HG02759 (cell line): ENCODE measurements around the gene TFAM.
"Not testable (repeated sequence)": the region's sequence is repeated elsewhere in the genome, so short reads cannot be mapped to it uniquely, and the experiment has no call there.

Experiments used
- ATAC-seq: cut with Tn5 transposase; IDR thresholded peaks from one replicate; pipeline ENCODE4 v1.9.1; 2021; ENCODE audit warnings: mild to moderate bottlenecking, moderate library complexity; ENCODE audit not compliant: unreplicated experiment

Gene TFAM

GRCh38 chr10:58372607-58373441, 12.4 kb upstream of the TFAM start:
- ATAC-seq = peak; percentile 90

DNA sequence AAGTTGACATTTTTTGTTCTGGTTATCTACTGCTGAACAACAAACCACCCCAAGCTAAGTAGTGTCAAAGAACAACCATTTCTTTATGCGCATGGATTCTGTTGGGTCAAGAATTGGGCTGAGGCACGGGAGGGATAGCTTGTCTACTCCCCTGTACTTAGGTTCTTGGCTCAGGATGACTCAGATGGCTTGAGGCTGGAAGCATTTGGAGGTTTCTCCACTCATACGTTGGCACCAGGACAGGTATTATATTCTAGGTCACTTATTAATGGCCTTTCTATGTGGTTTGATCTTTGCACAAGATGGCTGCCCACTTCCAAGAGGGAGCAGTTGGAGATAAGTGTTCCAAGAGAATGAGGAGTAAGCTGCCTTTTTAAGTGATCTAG, 11.8 kb upstream of the TFAM start:
- ATAC-seq = peak; percentile 22

GRCh38 chr10:58382489-58382995, 2.7 kb upstream of the TFAM start:
- no peak for ATAC-seq

DNA sequence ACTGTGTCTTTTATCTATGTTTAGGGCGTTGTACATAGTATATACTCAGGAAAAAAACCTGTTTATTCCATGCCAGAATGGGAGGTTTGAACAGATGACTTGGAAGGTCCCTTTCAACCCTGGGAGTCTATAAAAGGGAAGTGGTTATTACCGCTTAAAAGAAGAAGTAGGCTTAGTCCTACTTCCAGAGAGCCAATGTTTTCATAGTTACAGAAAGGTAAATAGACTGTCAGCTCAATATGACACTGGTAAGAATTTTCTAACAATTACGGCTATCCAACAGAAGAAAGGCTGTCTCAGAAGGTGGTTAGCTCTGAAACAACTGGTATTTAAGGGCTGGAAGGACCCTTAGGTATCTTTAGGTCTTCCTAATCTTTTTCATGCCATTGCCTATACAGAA, 1.1 kb upstream of the TFAM start:
- ATAC-seq = peak; percentile 47

DNA sequence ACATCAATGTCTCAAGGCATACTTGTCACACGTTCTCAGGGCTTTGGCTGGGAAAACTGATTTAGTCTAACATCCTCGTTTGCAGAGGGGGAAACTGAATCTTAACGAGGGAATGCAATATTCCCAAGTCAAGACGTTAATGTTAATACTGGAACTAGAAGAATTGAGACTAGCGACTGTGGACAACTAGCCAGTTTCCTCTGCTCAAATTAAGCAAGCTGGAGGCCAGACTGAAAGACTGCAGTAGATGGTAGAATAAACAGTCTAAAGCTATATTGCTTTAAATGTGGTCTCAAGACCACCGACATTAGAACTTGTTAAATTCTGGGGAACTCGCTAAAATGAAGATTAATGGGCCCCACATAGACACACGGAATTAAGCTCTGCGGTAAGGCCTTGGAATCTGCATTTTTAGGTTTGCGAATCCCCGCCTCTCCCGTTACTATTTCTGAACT, 639 bp upstream of the TFAM start:
- ATAC-seq = no peak

GRCh38 chr10:58385784-58386112, 538 bp downstream of the TFAM start:
- peak; percentile 5 for ATAC-seq

DNA sequence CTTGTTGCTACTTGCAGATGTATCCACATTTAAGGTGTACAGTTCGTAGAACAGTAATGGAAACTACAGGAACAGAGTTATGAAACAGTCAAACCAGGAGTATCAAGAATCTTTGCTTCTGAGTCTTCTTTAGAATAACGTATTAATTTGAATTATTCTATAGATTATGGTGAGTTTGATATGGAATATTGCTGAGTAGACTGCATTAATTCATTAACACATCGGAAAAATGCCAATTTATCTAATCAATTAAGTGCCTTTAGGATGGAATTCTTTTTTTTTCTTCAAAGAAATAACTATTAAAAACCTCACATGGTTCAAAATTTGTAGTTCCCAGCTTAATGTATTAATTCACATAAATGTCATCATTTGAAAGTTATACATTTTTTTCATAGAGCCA, 3.8 kb downstream of the TFAM start:
- no peak for ATAC-seq

- no peak for ATAC-seq
Measured at GRCh38 chr10:58393317-58393716, 8.1 kb downstream of the TFAM start.

GRCh38 chr10:58394471-58394870, 9.3 kb downstream of the TFAM start:
- no peak for ATAC-seq

DNA sequence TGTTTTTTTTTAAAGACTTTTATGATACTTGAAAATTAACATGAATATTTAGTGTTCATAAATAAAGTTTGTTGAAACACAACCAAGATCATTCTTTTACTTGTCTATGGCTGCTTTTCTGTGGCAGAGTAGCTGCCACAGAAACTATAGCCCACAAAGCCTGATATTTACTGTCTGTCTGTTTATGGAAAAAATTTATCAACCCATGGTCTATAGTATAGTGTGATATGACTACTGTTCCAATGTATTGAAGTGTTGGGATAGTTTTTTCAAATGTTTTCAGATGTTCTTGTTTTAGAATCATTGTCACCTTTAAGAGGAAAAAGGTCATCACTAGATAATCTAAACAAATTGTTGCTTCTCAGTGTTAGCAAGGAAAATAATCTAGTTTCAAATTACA, 10.8 kb downstream of the TFAM start:
- no peak for ATAC-seq

DNA sequence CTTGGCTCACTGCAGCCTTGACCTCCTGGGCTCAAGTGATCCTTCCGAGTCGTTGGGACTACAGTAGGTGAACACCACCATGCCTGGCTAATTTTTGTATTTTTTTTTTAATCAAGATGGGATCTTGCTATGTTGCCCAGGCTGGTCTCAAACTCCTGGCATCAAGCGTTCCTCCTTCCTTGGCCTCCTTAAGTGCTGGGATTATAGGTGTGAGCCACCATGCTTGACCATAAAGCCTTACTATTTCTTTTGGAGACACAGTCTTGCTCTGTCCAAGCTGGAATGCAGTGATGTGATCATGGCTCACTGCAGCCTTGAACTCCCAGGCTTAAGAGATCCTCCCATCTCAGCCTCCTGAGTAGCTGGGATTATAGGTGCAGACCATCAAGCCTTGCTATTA, 12.6 kb downstream of the TFAM start:
- ATAC-seq = no peak

DNA sequence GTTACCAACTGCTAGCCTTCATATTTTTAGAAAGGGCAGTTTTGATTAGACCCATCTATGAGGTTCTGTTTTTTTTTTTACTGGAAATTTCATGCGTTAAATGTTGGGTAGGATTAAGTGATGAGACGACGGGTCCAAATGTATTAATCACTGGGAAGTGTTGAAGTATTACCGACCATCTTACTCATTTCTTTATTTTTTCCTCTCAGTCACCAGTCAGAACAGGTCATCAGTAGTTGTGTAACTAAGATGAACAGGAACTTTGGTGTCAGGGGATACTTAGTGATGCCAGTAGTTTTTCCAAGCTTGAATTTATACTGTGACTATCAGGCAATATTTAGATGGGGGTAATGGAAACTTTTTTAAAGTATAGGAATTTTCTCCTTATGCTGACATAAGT, 14.2 kb downstream of the TFAM start:
- no peak for ATAC-seq

GRCh38 chr10:58400609-58401008, 15.4 kb downstream of the TFAM start:
- no peak for ATAC-seq

GRCh38 chr10:58404001-58404400, 18.8 kb downstream of the TFAM start:
- ATAC-seq = no peak

- ATAC-seq = no peak
Measured at GRCh38 chr10:58409956-58410610, 24.9 kb downstream of the TFAM start.

GRCh38 chr10:58412502-58412961, 27.3 kb downstream of the TFAM start:
- no peak for ATAC-seq

GRCh38 chr10:58414270-58415041, 29.2 kb downstream of the TFAM start:
- no peak for ATAC-seq

DNA sequence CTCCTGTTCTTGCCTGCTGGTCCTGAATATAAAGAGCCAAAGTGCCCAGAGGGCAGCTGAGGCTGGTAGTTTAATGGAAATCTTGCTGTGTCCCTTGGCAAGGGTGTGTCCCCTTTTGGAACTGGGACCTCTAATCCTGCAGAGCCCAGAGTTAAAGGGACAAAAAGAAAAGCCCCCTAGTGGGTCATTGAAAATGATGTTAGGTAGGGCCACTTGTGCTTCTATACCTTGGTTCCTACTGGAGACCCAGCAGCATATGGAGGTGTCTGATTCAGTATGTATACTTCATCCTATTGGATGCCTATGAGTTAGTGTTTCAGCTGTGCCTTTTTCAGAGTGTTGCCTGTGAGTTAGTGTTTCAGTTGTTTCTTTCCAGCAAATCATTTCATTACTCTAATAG, 30.5 kb downstream of the TFAM start:
- ATAC-seq = no peak

DNA sequence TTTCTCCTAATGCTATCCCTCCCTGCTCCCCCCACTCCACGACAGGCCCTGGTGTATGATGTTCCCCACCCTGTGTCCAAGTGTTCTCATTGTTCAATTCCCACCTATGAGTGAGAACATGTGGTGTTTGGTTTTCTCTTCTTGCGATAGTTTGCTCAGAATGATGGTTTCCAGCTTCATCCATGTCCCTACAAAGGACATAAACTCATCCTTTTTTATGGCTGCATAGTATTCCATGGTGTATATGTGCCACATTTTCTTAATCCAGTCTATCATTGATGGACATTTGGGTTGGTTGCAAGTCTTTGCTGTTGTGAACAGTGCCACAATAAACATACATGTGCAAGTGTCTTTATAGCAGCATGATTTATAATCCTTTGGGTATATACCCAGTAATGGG, 32.7 kb downstream of the TFAM start:
- ATAC-seq = not testable (repeated sequence)

DNA sequence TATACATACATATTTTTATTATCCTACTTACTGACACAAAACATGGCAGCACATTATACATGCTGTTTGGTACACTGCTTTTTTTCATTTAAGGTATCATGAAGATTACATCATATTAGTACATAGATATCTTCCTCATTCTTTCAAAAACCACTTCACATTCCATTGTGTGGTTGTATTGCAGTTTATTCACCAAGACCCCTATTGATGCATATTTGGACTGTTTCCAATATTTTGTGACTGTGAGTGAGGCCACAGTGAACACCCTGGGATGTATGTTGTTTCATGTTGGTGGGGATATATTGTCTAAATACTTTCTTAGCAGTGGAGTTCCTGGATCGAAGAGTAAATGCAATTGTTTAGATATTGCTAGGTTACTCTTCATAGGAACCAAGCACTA, 39.0 kb downstream of the TFAM start:
- ATAC-seq = no peak

- ATAC-seq = not testable (repeated sequence)
Measured at GRCh38 chr10:58428436-58428835, 43.2 kb downstream of the TFAM start.
